Naive thymus-derived CD8-positive, alpha-beta T cell (primary cell): ENCODE data around the gene RASGRF2. TPM values are rescaled to one million over a fixed set of nuclear protein-coding genes. Genes with fewer than 3 reads are reported as not detected.

ENCODE experiments used
- ATAC-seq, 2 donors: fragments of 150-1000 bp; cut with Tn5 transposase in 1 of 2; sonication (Bioruptor Pico), chemical (Tn5 transposase) in 1 of 2; 1 replicate in 1 of 2; 2 replicates in 1 of 2; pipeline ENCODE4 v1.10.0; 2021; ENCODE audit warnings: mild to moderate bottlenecking in 2 of 2, moderate library complexity in 2 of 2
- POLR2A ChIA-PET: fragments of 350-600 bp; sonication (Branson Sonifier 250); formaldehyde crosslinking; loops from one replicate; lab custom pipeline; 2021; ENCODE audit warnings: antibody characterized with exemption; lab: Charles Lee
- DNase-seq, 10 donors: peaks; one replicate each; pipeline versions ENCODE4 v3.0.0 to v3.0.0-alpha.2; 2020 to 2022
- H3K27ac Mint-ChIP-seq, 10 donors: one replicate each; pipeline ENCODE4 v1.8.0; 2020 to 2022; ENCODE audit warnings: mild to moderate bottlenecking in 10 of 10, mixed read lengths in 10 of 10, moderate library complexity in 4 of 10, inconsistent platforms in 1 of 10
- H3K27me3 Mint-ChIP-seq, 5 donors: one replicate each; pipeline ENCODE4 v1.8.0; 2021 to 2022; ENCODE audit warnings: mixed read lengths in 5 of 5
- H3K36me3 Mint-ChIP-seq, 3 donors: one replicate each; pipeline ENCODE4 v1.8.0; 2020 to 2022; ENCODE audit warnings: mixed read lengths in 3 of 3, mild to moderate bottlenecking in 2 of 3, inconsistent platforms in 1 of 3
- H3K4me1 Mint-ChIP-seq, 4 donors: one replicate each; pipeline ENCODE4 v1.8.0; 2021 to 2022; ENCODE audit warnings: mixed read lengths in 4 of 4
- H3K4me3 Mint-ChIP-seq, 10 donors: one replicate each; pipeline ENCODE4 v1.8.0; 2020 to 2022; ENCODE audit warnings: mild to moderate bottlenecking in 10 of 10, mixed read lengths in 10 of 10, moderate library complexity in 6 of 10, inconsistent platforms in 1 of 10
- H3K9me3 Mint-ChIP-seq, 9 donors: one replicate each; pipeline ENCODE4 v1.8.0; 2020 to 2022; ENCODE audit warnings: mixed read lengths in 9 of 9, mild to moderate bottlenecking in 3 of 9, inconsistent platforms in 1 of 9, moderate library complexity in 1 of 9
- polyA plus RNA-seq, 3 donors: library from polyadenylated mRNA; unstranded; fragments of 300-500 nt; fragmentation: Illumina TruSeq; gene quantifications; one replicate each; pipeline ENCODE4 v1.2.3, GENCODE V29; 2021
- total RNA-seq, 8 experiments: library from RNA in 2 of 8; stranded (reverse) in 2 of 8; gene quantifications; one replicate each; pipeline ENCODE4 v1.2.3 and lab custom pipeline; 2021 to 2026

RASGRF2 gene
- total and polyA plus RNA-seq, 5 experiments from 2014 or later = 8.3 to 35.9 (median 21.7) TPM

- POLR2A ChIA-PET = no interaction called here
- Mint-ChIP-seq H3K27ac (no peak overlapping the region), H3K36me3 (peaks cover 32 to 67% (median 49%) of the 10 kb centered on the region in 3 donors), H3K4me3 (no peak overlapping the region), H3K9me3 (peaks cover 6 to 35% (median 16%) of the 10 kb centered on the region in 9 donors), H3K27me3 (no peaks in the 10 kb centered on the region), H3K4me1 (peaks cover 2 to 12% (median 8%) of the 10 kb centered on the region in 4 donors)
- DNase-seq = no peak
- no peak for ATAC-seq
Observed at GRCh38 chr5:81151546-81151945, 191.4 kb downstream of the RASGRF2 start.

GRCh38 chr5:81154725-81155124 is 194.6 kb downstream of the RASGRF2 start:
- no peak for ATAC-seq

GRCh38 chr5:81156732-81157131 is 196.6 kb downstream of the RASGRF2 start:
- H3K9me3 Mint-ChIP-seq = peaks cover 6 to 38% (median 18%) of the 10 kb centered on the region in 9 donors
- H3K36me3 Mint-ChIP-seq = peaks cover 31 to 59% (median 52%) of the 10 kb centered on the region in 3 donors
- H3K4me1 Mint-ChIP-seq = peaks cover 0 to 4% (median under 1%) of the 10 kb centered on the region in 4 donors
- DNase-seq (no peak), ATAC-seq (no peak)
- H3K4me3 Mint-ChIP-seq = no peak overlapping the region
- POLR2A ChIA-PET = no interaction called here
- no peaks in the 10 kb centered on the region for H3K27me3 Mint-ChIP-seq
- no peak overlapping the region for H3K27ac Mint-ChIP-seq

More at GRCh38 chr5:81154725-81155124, 194.6 kb downstream of the RASGRF2 start:
- Mint-ChIP-seq H3K4me1 (peaks cover 0 to 4% (median 1%) of the 10 kb centered on the region in 4 donors), H3K4me3 (no peak overlapping the region), H3K27ac (no peak overlapping the region), H3K27me3 (no peaks in the 10 kb centered on the region), H3K36me3 (peaks cover 35 to 71% (median 62%) of the 10 kb centered on the region in 3 donors), H3K9me3 (peaks cover 6 to 38% (median 18%) of the 10 kb centered on the region in 9 donors)
- no peak for DNase-seq
- POLR2A ChIA-PET = no interaction called here

- peaks cover 0 to 8% (median under 1%) of the 10 kb centered on the region in 4 donors for H3K4me1 Mint-ChIP-seq
- no peak for ATAC-seq
- H3K27me3 Mint-ChIP-seq = no peaks in the 10 kb centered on the region
- peaks cover 0 to 7% (median 2%) of the 10 kb centered on the region in 9 donors for H3K9me3 Mint-ChIP-seq
- DNase-seq = no peak
- peak overlapping the region in 3 of 10 donors; percentile 14 to 37 (median 32) for H3K27ac Mint-ChIP-seq
- H3K36me3 Mint-ChIP-seq = peaks cover 5 to 31% (median 20%) of the 10 kb centered on the region in 3 donors
- no peak overlapping the region for H3K4me3 Mint-ChIP-seq
- POLR2A ChIA-PET = no interaction called here
Observed at GRCh38 chr5:81161012-81161601, 200.9 kb downstream of the RASGRF2 start.

- H3K27me3 Mint-ChIP-seq = no peaks in the 10 kb centered on the region
- DNase-seq = no peak
- no peak for ATAC-seq
- POLR2A ChIA-PET = no interaction called here
- no peaks in the 10 kb centered on the region for H3K9me3 Mint-ChIP-seq
- H3K27ac Mint-ChIP-seq = peak overlapping the region in 2 of 10 donors; percentile 32 to 38
- no peak overlapping the region for H3K4me3 Mint-ChIP-seq
- H3K4me1 Mint-ChIP-seq = peaks cover 0 to 7% (median under 1%) of the 10 kb centered on the region in 4 donors
- H3K36me3 Mint-ChIP-seq = peaks cover 0 to 26% (median 11%) of the 10 kb centered on the region in 3 donors
Observed at GRCh38 chr5:81162501-81162900, 202.3 kb downstream of the RASGRF2 start.

- peaks cover 0 to 2% (median 0%) of the 10 kb centered on the region in 5 donors for H3K27me3 Mint-ChIP-seq
- POLR2A ChIA-PET = no interaction called here
- DNase-seq (no peak), ATAC-seq (no peak)
- peaks cover 0 to 9% (median 1%) of the 10 kb centered on the region in 4 donors for H3K4me1 Mint-ChIP-seq
- no peak overlapping the region for H3K27ac Mint-ChIP-seq
- H3K9me3 Mint-ChIP-seq = no peaks in the 10 kb centered on the region
- H3K4me3 Mint-ChIP-seq = no peak overlapping the region
- peaks cover 0 to 32% (median 6%) of the 10 kb centered on the region in 3 donors for H3K36me3 Mint-ChIP-seq
Observed at GRCh38 chr5:81163651-81164050, 203.5 kb downstream of the RASGRF2 start.

GRCh38 chr5:81164476-81164875 is 204.3 kb downstream of the RASGRF2 start:
- POLR2A ChIA-PET = interaction anchor here (0.5 kb wide), 1 partner anchor 766 kb away, joined by 3 read pairs; no protein-coding TSS in a partner anchor
- Mint-ChIP-seq H3K27me3 (peaks cover 0 to 2% (median 0%) of the 10 kb centered on the region in 5 donors), H3K27ac (peak overlapping the region in 2 of 10 donors; percentile 26 to 52), H3K9me3 (no peaks in the 10 kb centered on the region), H3K36me3 (peaks cover 0 to 33% (median 6%) of the 10 kb centered on the region in 3 donors), H3K4me3 (no peak overlapping the region), H3K4me1 (peaks cover 0 to 13% (median 1%) of the 10 kb centered on the region in 4 donors)
- ATAC-seq (no peak), DNase-seq (no peak)

GRCh38 chr5:81164936-81165335 is 204.8 kb downstream of the RASGRF2 start:
- no peaks in the 10 kb centered on the region for H3K9me3 Mint-ChIP-seq
- no peak for DNase-seq
- peaks cover 0 to 14% (median 3%) of the 10 kb centered on the region in 4 donors for H3K4me1 Mint-ChIP-seq
- POLR2A ChIA-PET = no interaction called here
- H3K4me3 Mint-ChIP-seq = no peak overlapping the region
- H3K27me3 Mint-ChIP-seq = peaks cover 0 to 2% (median 0%) of the 10 kb centered on the region in 5 donors
- H3K36me3 Mint-ChIP-seq = peaks cover 0 to 35% (median 4%) of the 10 kb centered on the region in 3 donors
- no peak for ATAC-seq
- peak overlapping the region in 2 of 10 donors; percentile 33 to 51 for H3K27ac Mint-ChIP-seq

GRCh38 chr5:81165493-81166119 is 205.4 kb downstream of the RASGRF2 start:
- peak; percentile 27 to 76 (median 42) for DNase-seq
- Mint-ChIP-seq H3K4me3 (no peak overlapping the region), H3K27me3 (peaks cover 0 to 2% (median 0%) of the 10 kb centered on the region in 5 donors), H3K36me3 (peaks cover 0 to 40% (median 6%) of the 10 kb centered on the region in 3 donors), H3K27ac (peak overlapping the region in 1 of 10 donors; percentile 53), H3K4me1 (peaks cover 0 to 17% (median 6%) of the 10 kb centered on the region in 4 donors), H3K9me3 (no peaks in the 10 kb centered on the region)
- peak; percentile 51 to 75 for ATAC-seq
- POLR2A ChIA-PET = no interaction called here

GRCh38 chr5:81166430-81166829 is 206.3 kb downstream of the RASGRF2 start:
- DNase-seq = no peak
- Mint-ChIP-seq H3K9me3 (no peaks in the 10 kb centered on the region), H3K36me3 (peaks cover 0 to 44% (median 6%) of the 10 kb centered on the region in 3 donors), H3K27ac (peak overlapping the region in 1 of 10 donors; percentile 53), H3K27me3 (peaks cover 0 to 2% (median 0%) of the 10 kb centered on the region in 5 donors), H3K4me3 (no peak overlapping the region), H3K4me1 (peaks cover 0 to 14% (median 6%) of the 10 kb centered on the region in 4 donors)
- POLR2A ChIA-PET = no interaction called here
- ATAC-seq = no peak

- POLR2A ChIA-PET = no interaction called here
- H3K27ac Mint-ChIP-seq = no peak overlapping the region
- H3K27me3 Mint-ChIP-seq = peaks cover 0 to 2% (median 0%) of the 10 kb centered on the region in 5 donors
- H3K4me3 Mint-ChIP-seq = no peak overlapping the region
- DNase-seq = no peak
- peaks cover 0 to 14% (median 6%) of the 10 kb centered on the region in 4 donors for H3K4me1 Mint-ChIP-seq
- ATAC-seq = no peak
- peaks cover 0 to 48% (median 6%) of the 10 kb centered on the region in 3 donors for H3K36me3 Mint-ChIP-seq
- H3K9me3 Mint-ChIP-seq = no peaks in the 10 kb centered on the region
Observed at GRCh38 chr5:81167078-81167477, 206.9 kb downstream of the RASGRF2 start.

- peaks cover 0 to 48% (median 6%) of the 10 kb centered on the region in 3 donors for H3K36me3 Mint-ChIP-seq
- POLR2A ChIA-PET = no interaction called here
- peaks cover 0 to 14% (median 6%) of the 10 kb centered on the region in 4 donors for H3K4me1 Mint-ChIP-seq
- no peaks in the 10 kb centered on the region for H3K9me3 Mint-ChIP-seq
- peaks cover 0 to 2% (median 0%) of the 10 kb centered on the region in 5 donors for H3K27me3 Mint-ChIP-seq
- no peak for ATAC-seq
- H3K27ac Mint-ChIP-seq = peak overlapping the region in 1 of 10 donors; percentile 18
- DNase-seq = no peak
- H3K4me3 Mint-ChIP-seq = no peak overlapping the region
Observed at GRCh38 chr5:81167544-81167943, 207.4 kb downstream of the RASGRF2 start.

- H3K4me1 Mint-ChIP-seq = peaks cover 0 to 14% (median 6%) of the 10 kb centered on the region in 4 donors
- H3K36me3 Mint-ChIP-seq = peaks cover 0 to 51% (median 6%) of the 10 kb centered on the region in 3 donors
- no peaks in the 10 kb centered on the region for H3K9me3 Mint-ChIP-seq
- POLR2A ChIA-PET = no interaction called here
- H3K27ac Mint-ChIP-seq = peak overlapping the region in 3 of 10 donors; percentile 5 to 80 (median 70)
- no peak for DNase-seq
- H3K4me3 Mint-ChIP-seq = no peak overlapping the region
- ATAC-seq = no peak
- peaks cover 0 to 2% (median 0%) of the 10 kb centered on the region in 5 donors for H3K27me3 Mint-ChIP-seq
Observed at GRCh38 chr5:81169924-81170323, 209.8 kb downstream of the RASGRF2 start.
